Lung (tissue), 16 donors: ENCODE measurements around the gene FAM120C. TPM values are rescaled to one million over a fixed set of nuclear protein-coding genes. Genes with fewer than 3 reads are reported as not detected.

Source experiments
- ATAC-seq: fragments of 200-7000 bp; cut with Tn5 transposase; one replicate; pipeline ENCODE4 v1.9.1; 2020; ENCODE audit warnings: moderate number of reproducible peaks; ENCODE audit not compliant: insufficient read depth, low FRiP score
- DNase-seq, 3 donors: peaks; one replicate each; pipeline ENCODE4 v3.0.0-alpha.2; 2013 to 2017
- H3K27ac ChIP-seq, 2 donors: one replicate each; pipeline ENCODE4 v1.5.1; 2013; ENCODE audit warnings: mild to moderate bottlenecking in 2 of 2, moderate library complexity in 2 of 2, control low read depth in 1 of 2, inconsistent platforms in 1 of 2, low read depth in 1 of 2, low read length in 1 of 2
- H3K27me3 ChIP-seq, 3 donors: one replicate each; pipeline ENCODE4 v1.5.1; 2013; ENCODE audit warnings: low read length in 2 of 3; ENCODE audit not compliant: control insufficient read depth in 3 of 3, insufficient read depth in 3 of 3
- H3K36me3 ChIP-seq, 4 donors: one replicate each; pipeline ENCODE4 v1.5.1; 2013; ENCODE audit warnings: low read length in 4 of 4, mild to moderate bottlenecking in 1 of 4, moderate library complexity in 1 of 4; ENCODE audit not compliant: control insufficient read depth in 4 of 4, insufficient read depth in 4 of 4
- H3K4me1 ChIP-seq, 5 donors: one replicate each; pipeline ENCODE4 v1.5.1; 2013; ENCODE audit warnings: low read length in 5 of 5, mild to moderate bottlenecking in 2 of 5, moderate library complexity in 1 of 5; ENCODE audit not compliant: control insufficient read depth in 5 of 5, insufficient read depth in 5 of 5
- H3K4me3 ChIP-seq: one replicate; pipeline ENCODE4 v1.5.1; 2013; ENCODE audit warnings: mild to moderate bottlenecking, control low read depth, moderate library complexity
- H3K9ac ChIP-seq, 2 donors: one replicate each; pipeline ENCODE4 v1.5.1; 2013; ENCODE audit warnings: low read length in 2 of 2, control low read depth in 1 of 2; ENCODE audit not compliant: insufficient read depth in 1 of 2
- H3K9me3 ChIP-seq, 4 donors: one replicate each; pipeline ENCODE4 v1.5.1; 2013; ENCODE audit warnings: low read length in 3 of 4, mild to moderate bottlenecking in 1 of 4, moderate library complexity in 1 of 4; ENCODE audit not compliant: control insufficient read depth in 4 of 4, insufficient read depth in 3 of 4
- CTCF ChIP-seq: IDR thresholded peaks from 2 replicates; pipeline ENCODE4 v1.5.1; 2012; ENCODE audit warnings: mild to moderate bottlenecking; ENCODE audit errors: control extremely low read depth, extremely low read depth
- WGBS, 2 donors: extraction: QIAGEN DNeasy Blood & Tissue Kit; methylation state at CpG; one replicate each; pipeline ENCODE4 v1.1.7; 2013; 5-methylcytosine and 5-hydroxymethylcytosine counted together
- long read RNA-seq, 5 donors: transcript quantifications; one replicate each; lab custom pipeline, GENCODE V29; 2026
- polyA plus RNA-seq, 2 donors: library from polyadenylated mRNA; stranded (reverse); fragments of 200-250 nt; gene quantifications; one replicate each; pipeline ENCODE4 v1.2.1, GENCODE V29; 2013
- total RNA-seq, 2 donors: library from RNA; depleted of rRNA in 1 of 2; stranded (reverse); fragments of >200 nt in 1 of 2; gene quantifications; one replicate each; pipeline ENCODE4 v1.2.1, GENCODE V29; 2014 to 2021
- donor health status: control.
- donor health status: control.
- donor health status: Bipolar disorder and iron deficiency.
- donor health status: healthy.
- donor health status: DM: yes; HTN: yes; CAD: no.

Gene FAM120C, protein sequence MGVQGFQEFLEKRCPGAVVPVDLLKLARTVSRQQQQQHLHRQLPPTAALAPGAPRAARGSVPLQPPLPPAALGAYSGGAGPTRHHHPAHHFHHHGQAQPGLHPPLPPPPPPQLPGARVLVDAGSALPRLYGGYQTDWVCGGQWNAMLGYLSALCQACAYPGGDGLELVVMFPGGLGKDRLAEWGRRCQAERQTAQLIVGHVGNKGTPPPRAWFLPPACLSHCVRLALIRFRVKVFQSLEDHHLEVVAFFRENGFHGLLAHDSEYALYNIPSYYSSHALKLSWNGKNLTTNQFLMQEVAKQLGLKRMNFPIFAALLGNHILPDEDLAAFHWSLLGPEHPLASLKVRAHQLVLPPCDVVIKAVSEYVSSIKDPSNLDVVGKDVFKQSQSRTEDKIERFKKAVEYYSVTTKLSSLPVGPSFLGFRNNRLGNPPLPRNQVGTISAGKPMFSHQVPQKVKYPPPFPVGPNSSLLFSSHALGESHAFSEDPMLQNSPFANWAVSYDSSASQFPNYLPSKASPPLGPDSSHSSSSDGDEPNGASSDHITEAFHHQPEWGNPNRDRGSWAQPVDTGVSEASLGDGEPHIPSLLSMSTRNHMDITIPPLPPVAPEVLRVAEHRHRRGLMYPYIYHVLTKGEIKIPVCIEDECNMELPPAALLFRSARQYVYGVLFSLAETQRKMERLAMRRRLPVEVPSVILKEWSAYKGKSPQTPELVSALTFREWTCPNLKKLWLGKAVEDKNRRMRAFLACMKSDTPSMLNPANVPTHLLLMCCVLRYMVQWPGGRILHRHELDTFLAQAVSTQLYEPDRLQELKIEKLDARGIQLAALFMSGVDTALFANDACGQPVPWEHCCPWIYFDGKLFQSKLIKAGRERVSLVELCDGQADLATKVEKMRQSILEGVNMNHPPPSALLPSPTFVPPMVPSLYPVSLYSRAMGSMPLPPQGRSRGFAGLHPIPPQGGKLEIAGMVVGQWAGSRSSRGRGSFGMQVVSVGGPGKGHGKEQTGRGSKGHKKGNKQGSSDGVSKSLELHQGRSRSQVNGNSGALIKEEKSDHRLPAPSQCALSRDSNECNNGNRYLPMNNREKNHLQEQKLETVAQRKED
- total RNA-seq (10 to 100 TPM in 1 of 2 donors, 1 to 10 TPM in 1; 6.5 to 14.4 TPM), polyA plus RNA-seq (1 to 10 TPM; 1.7 to 4.6 TPM)
- long read RNA-seq, donor 1, partial matches to known transcripts = 0 of 1 reads
- long read RNA-seq, donor 1, other reads (novel, unspliced or antisense) = 0 of 1 reads
- long read RNA-seq, donor 2 = 0 reads
- long read RNA-seq, donor 3 = 0 reads
- long read RNA-seq, donor 4 = 0 reads
- long read RNA-seq, donor 5, partial matches to known transcripts = 0 of 3 reads
- long read RNA-seq, donor 5, other reads (novel, unspliced or antisense) = 0 of 3 reads

- DNase-seq (peak; percentile 86 to 89 (median 88)), ATAC-seq (peak; percentile 80)
- H3K4me1 ChIP-seq = peaks cover 0 to 18% (median 5%) of the 10 kb centered on the region in 5 donors
- no peak for TF ChIP-seq CTCF
- peak within 1 kb of the TSS; percentile 91 to 98 for H3K27ac ChIP-seq
- H3K9me3 ChIP-seq = no peaks in the 10 kb centered on the region
- H3K36me3 ChIP-seq = no peaks in the 10 kb centered on the region
- no peaks in the 10 kb centered on the region for H3K27me3 ChIP-seq
- H3K9ac ChIP-seq = no peak within 1 kb of the TSS
- WGBS, 2 donors = 2 to 39% methylated on average over 11 to 70 of the region's 70 CpGs
- H3K4me3 ChIP-seq = peak within 1 kb of the TSS; percentile 66
Measured at GRCh38 chrX:54182864-54183613, at the start of gene FAM120C. Gene FAM120C (minus strand): TSS chrX:54183254. CDS start chrX:54183198, 56 bp downstream.

DNA sequence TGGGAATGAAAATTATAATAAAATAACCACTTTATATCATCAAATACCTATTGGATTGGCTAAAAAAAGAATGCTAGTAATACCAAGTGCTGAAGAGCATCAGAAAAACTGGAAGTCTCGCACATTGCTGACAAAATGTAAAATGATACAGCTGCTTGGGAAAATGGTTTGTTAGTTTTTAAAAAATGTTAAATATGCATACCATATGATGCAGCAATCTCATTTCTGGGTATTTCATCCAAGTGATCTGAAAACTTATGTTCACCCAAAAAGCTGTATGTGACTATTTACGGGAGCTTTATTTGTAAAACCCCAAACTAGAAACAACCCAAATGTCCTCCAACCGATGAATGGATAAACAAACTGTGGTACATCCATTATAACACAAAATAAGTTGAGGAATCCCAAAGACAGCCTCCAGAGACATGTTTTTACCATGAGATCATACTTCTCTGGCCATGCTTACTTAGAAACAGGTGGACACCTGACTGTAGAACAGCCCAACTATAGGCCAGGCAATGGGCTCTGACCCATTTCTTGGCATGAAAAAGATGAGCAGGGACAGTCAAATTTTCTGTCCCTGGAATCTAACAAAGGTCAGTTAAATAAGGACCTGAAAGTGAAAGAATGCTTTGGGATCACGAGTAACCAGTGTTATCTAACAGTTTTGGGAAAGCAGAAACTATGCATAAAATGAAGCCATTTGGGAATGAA lies 47.5 kb upstream of the FAM120C start:
- DNase-seq (peak in 2 of 3 donors; percentile 4 to 23), ATAC-seq (no peak)
- WGBS, 2 donors = 69 to 87% methylated on average over 4 of the region's 4 CpGs
- no peaks in the 10 kb centered on the region for H3K4me1 ChIP-seq
- no peak overlapping the region for H3K27ac ChIP-seq
- no peak overlapping the region for H3K4me3 ChIP-seq
- H3K27me3 ChIP-seq = no peaks in the 10 kb centered on the region
- TF ChIP-seq CTCF = no peak
- H3K36me3 ChIP-seq = no peaks in the 10 kb centered on the region
- no peaks in the 10 kb centered on the region for H3K9me3 ChIP-seq
- H3K9ac ChIP-seq = no peak overlapping the region

GRCh38 chrX:54223581-54223980 lies 40.5 kb upstream of the FAM120C start:
- Histone ChIP-seq H3K36me3 (no peaks in the 10 kb centered on the region), H3K4me3 (no peak overlapping the region), H3K27me3 (no peaks in the 10 kb centered on the region), H3K27ac (no peak overlapping the region), H3K9ac (no peak overlapping the region), H3K4me1 (no peaks in the 10 kb centered on the region), H3K9me3 (no peaks in the 10 kb centered on the region)
- ATAC-seq = no peak
- 85% methylated on average over 2 of the region's 2 CpGs for WGBS, 2 donors
- TF ChIP-seq CTCF = no peak
- DNase-seq = no peak
